Mucosa of rectum (tissue), 2 donors: ENCODE data around the gene GMEB2.
A peak's percentile ranks its signal among the peaks of the same experiment; 100 is the strongest.
"Not testable (repeated sequence)": the region's sequence is repeated elsewhere in the genome, so short reads cannot be mapped to it uniquely, and the experiment has no call there.

ENCODE experiments used
- H3K27ac ChIP-seq, 2 donors: one replicate each; pipeline ENCODE4 v1.7.0; 2013; ENCODE audit warnings: inconsistent platforms in 2 of 2, low read depth in 2 of 2, low read length in 2 of 2
- H3K27me3 ChIP-seq, 2 donors: one replicate each; pipeline ENCODE4 v1.7.0; 2013; ENCODE audit warnings: low read length in 2 of 2; ENCODE audit not compliant: control insufficient read depth in 2 of 2, insufficient read depth in 2 of 2
- H3K36me3 ChIP-seq, 2 donors: one replicate each; pipeline ENCODE4 v1.7.0; 2013; ENCODE audit warnings: low read length in 2 of 2; ENCODE audit not compliant: control insufficient read depth in 2 of 2, insufficient read depth in 2 of 2
- H3K4me1 ChIP-seq, 2 donors: one replicate each; pipeline ENCODE4 v1.7.0; 2013; ENCODE audit warnings: low read length in 2 of 2, mild to moderate bottlenecking in 1 of 2; ENCODE audit not compliant: control insufficient read depth in 2 of 2, insufficient read depth in 2 of 2
- H3K4me3 ChIP-seq, 2 donors: one replicate each; pipeline ENCODE4 v1.7.0; 2013; ENCODE audit warnings: low read length in 2 of 2
- H3K9ac ChIP-seq, 2 donors: one replicate each; pipeline ENCODE4 v1.7.0; 2013; ENCODE audit warnings: low read length in 2 of 2, low read depth in 1 of 2, mild to moderate bottlenecking in 1 of 2
- H3K9me3 ChIP-seq, 2 donors: one replicate each; pipeline ENCODE4 v1.7.0; 2013; ENCODE audit warnings: low read length in 2 of 2; ENCODE audit not compliant: control insufficient read depth in 2 of 2
- donor health status: healthy.
- donor health status: Normal muscosa, but diverticular disease.

The GMEB2 gene

GRCh38 chr20:63626424-63627128 lies at the start of gene GMEB2:
Gene GMEB2, minus strand, starts transcription at chr20:63627101. Its CDS starts 7,704 bp downstream, at chr20:63619397.
- no peaks in the 10 kb centered on the region for H3K27me3 ChIP-seq
- peak within 1 kb of the TSS; percentile 97 for H3K27ac ChIP-seq
- peak within 1 kb of the TSS; percentile 94 to 96 for H3K9ac ChIP-seq
- no peaks in the 10 kb centered on the region for H3K9me3 ChIP-seq
- peak within 1 kb of the TSS; percentile 86 to 90 for H3K4me3 ChIP-seq
- H3K36me3 ChIP-seq: no peaks in the 10 kb centered on the region
- peaks cover 8 to 12% of the 10 kb centered on the region in 2 donors for H3K4me1 ChIP-seq

- Histone ChIP-seq H3K4me3 (no peak overlapping the region), H3K27ac (no peak overlapping the region), H3K36me3 (peaks cover 8 to 23% of the 10 kb centered on the region in 2 donors), H3K9ac (no peak overlapping the region), H3K4me1 (no peaks in the 10 kb centered on the region), H3K27me3 (no peaks in the 10 kb centered on the region), H3K9me3 (no peaks in the 10 kb centered on the region)
These were observed 48.9 kb upstream of the GMEB2 start for GRCh38 chr20:63675681-63676368.

GRCh38 chr20:63673951-63674350 lies 47.0 kb upstream of the GMEB2 start:
- no peak overlapping the region for H3K27ac ChIP-seq
- H3K9me3 ChIP-seq: no peaks in the 10 kb centered on the region
- H3K9ac ChIP-seq: no peak overlapping the region
- peaks cover 9 to 23% of the 10 kb centered on the region in 2 donors for H3K36me3 ChIP-seq
- H3K27me3 ChIP-seq: no peaks in the 10 kb centered on the region
- H3K4me3 ChIP-seq: no peak overlapping the region
- no peaks in the 10 kb centered on the region for H3K4me1 ChIP-seq

- H3K9me3 ChIP-seq: no peaks in the 10 kb centered on the region
- no peak overlapping the region for H3K9ac ChIP-seq
- H3K4me3 ChIP-seq: no peak overlapping the region
- no peaks in the 10 kb centered on the region for H3K4me1 ChIP-seq
- H3K27ac ChIP-seq: no peak overlapping the region
- no peaks in the 10 kb centered on the region for H3K27me3 ChIP-seq
- peaks cover 12 to 27% of the 10 kb centered on the region in 2 donors for H3K36me3 ChIP-seq
These were observed 45.8 kb upstream of the GMEB2 start for GRCh38 chr20:63672666-63673065.

GRCh38 chr20:63671695-63672094 lies 44.8 kb upstream of the GMEB2 start:
- not testable (repeated sequence) for H3K27me3 ChIP-seq, H3K4me3 ChIP-seq, H3K9ac ChIP-seq, H3K4me1 ChIP-seq, H3K9me3 ChIP-seq, H3K27ac ChIP-seq
- H3K36me3 ChIP-seq: peaks cover 15 to 32% of the 10 kb centered on the region in 2 donors

GRCh38 chr20:63668351-63668750 lies 41.5 kb upstream of the GMEB2 start:
- Histone ChIP-seq H3K9ac (no peak overlapping the region), H3K4me3 (no peak overlapping the region), H3K27ac (no peak overlapping the region), H3K4me1 (no peaks in the 10 kb centered on the region), H3K9me3 (no peaks in the 10 kb centered on the region), H3K27me3 (no peaks in the 10 kb centered on the region), H3K36me3 (peaks cover 15 to 34% of the 10 kb centered on the region in 2 donors)

- Histone ChIP-seq H3K9me3 (no peaks in the 10 kb centered on the region), H3K4me1 (no peaks in the 10 kb centered on the region), H3K4me3 (no peak overlapping the region), H3K36me3 (peaks cover 15 to 39% of the 10 kb centered on the region in 2 donors), H3K27me3 (no peaks in the 10 kb centered on the region), H3K27ac (no peak overlapping the region), H3K9ac (no peak overlapping the region)
These were observed 41.0 kb upstream of the GMEB2 start for GRCh38 chr20:63667858-63668257.

GRCh38 chr20:63665708-63666107 lies 38.8 kb upstream of the GMEB2 start:
- no peaks in the 10 kb centered on the region for H3K27me3 ChIP-seq
- no peak overlapping the region for H3K27ac ChIP-seq
- H3K4me3 ChIP-seq: no peak overlapping the region
- no peak overlapping the region for H3K9ac ChIP-seq
- no peaks in the 10 kb centered on the region for H3K9me3 ChIP-seq
- H3K4me1 ChIP-seq: no peaks in the 10 kb centered on the region
- peaks cover 16 to 54% of the 10 kb centered on the region in 2 donors for H3K36me3 ChIP-seq

GRCh38 chr20:63664861-63665594 lies 38.1 kb upstream of the GMEB2 start:
- peaks cover 16 to 54% of the 10 kb centered on the region in 2 donors for H3K36me3 ChIP-seq
- H3K27ac ChIP-seq: no peak overlapping the region
- H3K9ac ChIP-seq: no peak overlapping the region

More at GRCh38 chr20:63664861-63665594, 38.1 kb upstream of the GMEB2 start:
- Histone ChIP-seq H3K4me1 (no peaks in the 10 kb centered on the region), H3K27me3 (no peaks in the 10 kb centered on the region), H3K4me3 (no peak overlapping the region), H3K9me3 (no peaks in the 10 kb centered on the region)
